IgD-negative memory B cell (primary cell): ENCODE measurements around the gene LCE1E. TPM values are rescaled to one million over a fixed set of nuclear protein-coding genes. Genes with fewer than 3 reads are reported as not detected.

Experiments used
- H3K27ac Mint-ChIP-seq, 3 donors: one replicate each; pipeline ENCODE4 v1.8.0; 2020 to 2022; ENCODE audit warnings: mild to moderate bottlenecking in 3 of 3, mixed read lengths in 3 of 3, moderate library complexity in 1 of 3
- H3K27me3 Mint-ChIP-seq: one replicate; pipeline ENCODE4 v1.8.0; 2021; ENCODE audit warnings: mixed read lengths
- H3K36me3 Mint-ChIP-seq: one replicate; pipeline ENCODE4 v1.8.0; 2020; ENCODE audit warnings: mild to moderate bottlenecking, mixed read lengths
- H3K4me1 Mint-ChIP-seq, 3 donors: one replicate each; pipeline ENCODE4 v1.8.0; 2020 to 2022; ENCODE audit warnings: mixed read lengths in 3 of 3, mild to moderate bottlenecking in 1 of 3
- H3K4me3 Mint-ChIP-seq, 4 donors: one replicate each; pipeline ENCODE4 v1.8.0; 2020 to 2022; ENCODE audit warnings: mild to moderate bottlenecking in 4 of 4, mixed read lengths in 4 of 4, moderate library complexity in 3 of 4
- H3K9me3 Mint-ChIP-seq, 3 donors: one replicate each; pipeline ENCODE4 v1.8.0; 2020 to 2021; ENCODE audit warnings: mixed read lengths in 3 of 3, mild to moderate bottlenecking in 1 of 3
- polyA plus RNA-seq: library from polyadenylated mRNA; unstranded; fragments of 300-500 nt; fragmentation: Illumina TruSeq; gene quantifications from one replicate; pipeline ENCODE4 v1.2.3, GENCODE V29; 2021

LCE1E gene
- polyA plus RNA-seq, 1 donor from 2014 or later, result not detected

- Mint-ChIP-seq H3K9me3 (no peaks in the 10 kb centered on the region), H3K27ac (no peak overlapping the region), H3K27me3 (no peaks in the 10 kb centered on the region), H3K4me1 (peaks cover 0 to 4% (median 3%) of the 10 kb centered on the region in 3 donors), H3K36me3 (no peaks in the 10 kb centered on the region), H3K4me3 (no peak overlapping the region)
These were observed 31.3 kb downstream of the LCE1E start for GRCh38 chr1:152817309-152817708.

GRCh38 chr1:152823294-152823693 is 37.2 kb downstream of the LCE1E start:
- peaks cover 9% of the 10 kb centered on the region for H3K27me3 Mint-ChIP-seq

GRCh38 chr1:152824964-152825363 is 38.9 kb downstream of the LCE1E start:
- Mint-ChIP-seq H3K9me3 (peaks cover 0 to 2% (median 0%) of the 10 kb centered on the region in 3 donors), H3K4me3 (no peak overlapping the region), H3K27me3 (peaks cover 19% of the 10 kb centered on the region), H3K4me1 (peaks cover 0 to 4% (median 3%) of the 10 kb centered on the region in 3 donors), H3K27ac (no peak overlapping the region), H3K36me3 (peaks cover 1% of the 10 kb centered on the region)

More at GRCh38 chr1:152823294-152823693, 37.2 kb downstream of the LCE1E start:
- Mint-ChIP-seq H3K27ac (no peak overlapping the region), H3K4me1 (peaks cover 0 to 4% (median 3%) of the 10 kb centered on the region in 3 donors), H3K4me3 (no peak overlapping the region), H3K9me3 (peaks cover 0 to 2% (median 0%) of the 10 kb centered on the region in 3 donors), H3K36me3 (no peaks in the 10 kb centered on the region)

GRCh38 chr1:152827173-152827572 is 41.1 kb downstream of the LCE1E start, which contains the start of gene LCE1A:
Gene LCE1A (plus strand): TSS chr1:152827473. CDS start chr1:152827473, 0 bp downstream.
- peaks cover 0 to 5% (median 2%) of the 10 kb centered on the region in 3 donors for H3K9me3 Mint-ChIP-seq
- peaks cover 1% of the 10 kb centered on the region for H3K36me3 Mint-ChIP-seq
- H3K4me3 Mint-ChIP-seq, result no peak within 1 kb of the TSS
- H3K27ac Mint-ChIP-seq, result no peak within 1 kb of the TSS
- peaks cover 24% of the 10 kb centered on the region for H3K27me3 Mint-ChIP-seq
- no peaks in the 10 kb centered on the region for H3K4me1 Mint-ChIP-seq

- Mint-ChIP-seq H3K4me3 (no peak overlapping the region), H3K9me3 (no peaks in the 10 kb centered on the region), H3K36me3 (no peaks in the 10 kb centered on the region), H3K27me3 (no peaks in the 10 kb centered on the region), H3K4me1 (no peaks in the 10 kb centered on the region), H3K27ac (no peak overlapping the region)
These were observed 50.8 kb downstream of the LCE1E start for GRCh38 chr1:152836870-152837269.

Other genes with a start within 250 kb of the LCE1E start
- gene LCE3E, start 219.5 kb upstream of the LCE1E start, polyA plus RNA-seq, result not detected
- not detected for gene LCE3D, start 205.7 kb upstream of the LCE1E start, polyA plus RNA-seq
- not detected for gene LCE3C, start 186.0 kb upstream of the LCE1E start, polyA plus RNA-seq
- not detected for gene LCE3B, start 172.4 kb upstream of the LCE1E start, polyA plus RNA-seq
- gene LCE3A, start 163.2 kb upstream of the LCE1E start, polyA plus RNA-seq, result not detected
- not detected for gene LCE2D, start 122.9 kb upstream of the LCE1E start, polyA plus RNA-seq
- gene LCE2C, start 111.0 kb upstream of the LCE1E start, polyA plus RNA-seq, result not detected
- gene LCE2B, start 100.1 kb upstream of the LCE1E start, polyA plus RNA-seq, result not detected
- not detected for gene LCE2A, start 87.9 kb upstream of the LCE1E start, polyA plus RNA-seq
- not detected for gene LCE4A, start 78.1 kb upstream of the LCE1E start, polyA plus RNA-seq
- not detected for gene KPRP, start 28.2 kb upstream of the LCE1E start, polyA plus RNA-seq
- gene LCE1F, start 11.1 kb upstream of the LCE1E start, polyA plus RNA-seq, result not detected
- not detected for gene LCE1D, start 10.5 kb downstream of the LCE1E start, polyA plus RNA-seq
- not detected for gene LCE1C, start 20.4 kb downstream of the LCE1E start, polyA plus RNA-seq
- not detected for gene LCE1B, start 25.7 kb downstream of the LCE1E start, polyA plus RNA-seq
- gene LCE1A, start 41.2 kb downstream of the LCE1E start, polyA plus RNA-seq, result not detected
- gene LCE6A, start 56.6 kb downstream of the LCE1E start, polyA plus RNA-seq, result not detected
- not detected for gene LCE7A, start 73.7 kb downstream of the LCE1E start, polyA plus RNA-seq
- gene SMCP, start 92.1 kb downstream of the LCE1E start, polyA plus RNA-seq, result not detected
- not detected for gene IVL, start 122.3 kb downstream of the LCE1E start, polyA plus RNA-seq
- not detected for gene SPRR5, start 160.9 kb downstream of the LCE1E start, polyA plus RNA-seq
- gene SPRR4, start 184.4 kb downstream of the LCE1E start, polyA plus RNA-seq, result not detected
- not detected for gene SPRR1A, start 197.8 kb downstream of the LCE1E start, polyA plus RNA-seq
- gene SPRR3, start 215.5 kb downstream of the LCE1E start, polyA plus RNA-seq, result not detected
- gene SPRR1B, start 244.9 kb downstream of the LCE1E start, polyA plus RNA-seq, result not detected